ENCODE data around the gene GSTM1.

Gene GSTM1

DNA sequence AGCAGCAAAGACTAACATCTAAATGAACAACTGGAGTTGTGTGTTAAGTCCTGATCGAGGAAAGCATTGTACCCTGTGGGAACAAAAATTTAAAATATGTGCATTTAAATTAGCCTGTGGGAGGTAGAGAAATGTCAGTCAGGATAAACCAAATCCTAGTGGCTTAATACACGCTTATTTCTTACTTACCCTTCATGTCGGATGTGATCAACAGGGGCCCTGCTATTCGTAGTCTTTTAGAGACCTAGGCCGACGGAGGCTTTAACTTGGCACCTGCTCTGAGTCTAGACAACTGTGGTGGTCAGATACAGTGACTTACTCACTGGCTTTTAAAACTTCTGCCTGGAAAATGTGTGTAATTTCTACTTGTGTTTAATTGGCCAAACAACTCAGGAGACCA, 43.0 kb downstream of the GSTM1 start:
- DNase-seq (ENCODE audit: insufficient read length, low spot score) = no peak
- TF ChIP-seq POLR2AphosphoS5 (IDR thresholded peaks at IDR 0.05; ENCODE audit: low read depth, low read length) = no peak
- FAIRE-seq = no peak

GRCh38 chr1:109732390-109732881, 44.8 kb downstream of the GSTM1 start:
- no peak for FAIRE-seq
- TF ChIP-seq POLR2AphosphoS5 (IDR thresholded peaks at IDR 0.05; ENCODE audit: low read depth, low read length) (no peak), SPI1 (IDR thresholded peaks at IDR 0.05; ENCODE audit: low read depth, low read length) (no peak), PAX5 (IDR thresholded peaks at IDR 0.05; ENCODE audit: insufficient read depth, low read length, severe bottlenecking) (no peak), POU2F2 (IDR thresholded peaks at IDR 0.05; ENCODE audit: low read depth, low read length) (no peak), TAF1 (IDR thresholded peaks at IDR 0.05; ENCODE audit: low read depth, low read length) (no peak), POLR2A (IDR thresholded peaks at IDR 0.05; ENCODE audit: low read depth, low read length) (no peak)

GRCh38 chr1:109733236-109733870, 45.7 kb downstream of the GSTM1 start:
- TF ChIP-seq TAF1 (IDR thresholded peaks at IDR 0.05; ENCODE audit: low read depth, low read length) (no peak), POLR2A (IDR thresholded peaks at IDR 0.05; ENCODE audit: low read depth, low read length) (no peak), SPI1 (IDR thresholded peaks at IDR 0.05; ENCODE audit: low read depth, low read length) (no peak), POU2F2 (IDR thresholded peaks at IDR 0.05; ENCODE audit: low read depth, low read length) (no peak)
- no peak for DNase-seq (ENCODE audit: insufficient read length, low spot score)
- no peak for FAIRE-seq

More at GRCh38 chr1:109732390-109732881, 44.8 kb downstream of the GSTM1 start:
- no peak for DNase-seq (ENCODE audit: insufficient read length, low spot score)

DNA sequence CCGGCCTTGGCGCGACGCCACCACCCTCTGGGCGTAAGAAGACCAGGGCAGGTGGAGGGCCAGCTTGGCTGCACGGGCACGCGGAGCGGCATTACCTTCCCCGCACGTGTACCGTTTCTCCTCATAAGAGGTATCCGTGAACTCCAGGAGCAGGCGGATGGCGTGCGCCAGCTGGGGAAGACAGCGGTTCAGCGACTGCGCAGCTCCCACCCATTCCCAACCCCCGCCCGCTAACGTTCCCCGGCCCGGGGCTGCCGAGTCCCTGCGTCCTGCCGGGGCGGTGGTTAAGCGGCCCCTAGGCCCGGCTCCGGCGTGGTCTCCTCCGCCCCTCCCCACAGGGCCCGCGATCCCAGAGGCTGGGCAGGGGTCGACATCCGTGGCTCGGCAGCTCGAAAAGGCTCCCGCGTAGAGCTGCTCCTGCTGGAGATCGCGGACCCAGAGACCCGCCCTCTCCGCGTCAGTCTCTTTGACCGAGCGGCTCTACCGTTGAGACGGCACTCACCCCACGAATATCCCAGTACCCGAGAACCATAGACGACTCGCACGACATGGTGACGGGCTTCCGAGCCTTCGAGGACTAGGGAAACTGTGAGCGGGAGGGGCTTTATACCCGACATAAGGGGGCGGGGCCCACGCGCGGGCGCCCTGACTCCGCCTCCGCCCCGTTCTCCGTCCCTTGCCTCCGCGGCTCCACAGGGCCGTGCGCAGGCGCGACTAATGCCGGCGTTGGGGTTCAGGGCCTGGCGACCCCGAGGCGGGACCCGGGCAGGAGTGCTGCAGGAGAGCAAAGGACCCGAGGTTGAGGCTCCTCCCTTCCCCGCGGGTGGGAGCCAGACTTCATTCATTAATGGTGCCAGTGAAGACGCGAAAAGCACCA, 52.4 kb downstream of the GSTM1 start:
- no peak for TF ChIP-seq POU2F2 (IDR thresholded peaks at IDR 0.05; ENCODE audit: low read depth, low read length)
- TF ChIP-seq SPI1 (IDR thresholded peaks at IDR 0.05; ENCODE audit: low read depth, low read length) = no peak
- no peak for TF ChIP-seq PAX5 (IDR thresholded peaks at IDR 0.05; ENCODE audit: insufficient read depth, low read length, severe bottlenecking)
- no peak for TF ChIP-seq TAF1 (IDR thresholded peaks at IDR 0.05; ENCODE audit: low read depth, low read length)
- no peak for TF ChIP-seq POLR2AphosphoS5 (IDR thresholded peaks at IDR 0.05; ENCODE audit: low read depth, low read length)
- no peak for TF ChIP-seq POLR2A (IDR thresholded peaks at IDR 0.05; ENCODE audit: low read depth, low read length)
- FAIRE-seq (peak; percentile 69), DNase-seq (ENCODE audit: insufficient read length, low spot score) (peak; percentile 75)

DNA sequence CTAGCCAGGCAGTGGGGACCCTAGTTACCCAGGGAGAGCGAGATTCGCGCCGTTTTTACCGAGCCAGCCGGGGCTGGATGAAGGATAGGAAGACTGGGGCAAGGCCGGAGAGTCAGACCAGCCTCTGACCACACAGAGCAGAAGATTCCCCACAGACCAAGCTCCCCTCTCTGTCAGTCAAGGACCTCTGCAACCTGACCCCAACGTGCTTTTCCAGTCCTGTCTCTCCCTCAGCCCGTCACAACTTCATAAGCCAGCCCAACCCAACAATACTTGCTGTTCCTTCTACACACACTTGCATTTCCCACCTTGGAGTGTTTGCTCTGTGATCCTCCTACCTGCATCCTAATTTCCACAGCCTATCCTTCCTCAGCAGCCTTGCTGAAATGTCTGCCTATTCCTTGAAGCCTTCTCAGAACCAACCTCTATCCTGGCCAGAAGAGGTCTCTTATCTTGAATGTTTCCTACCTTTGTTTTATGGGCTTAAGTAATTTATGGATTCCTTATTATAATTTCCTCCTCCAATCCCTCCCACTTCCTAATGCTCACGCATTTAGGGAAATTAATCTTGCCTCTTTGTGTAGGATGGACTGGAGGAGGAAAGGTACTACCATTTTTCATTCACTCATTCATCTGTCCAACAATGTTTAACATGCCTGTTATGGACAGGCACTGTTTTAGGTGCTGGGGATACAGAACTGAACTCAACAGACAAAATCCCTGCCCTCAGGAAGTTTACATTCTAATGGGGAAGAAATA, 53.2 kb downstream of the GSTM1 start, which contains the start of gene GSTM3:
Gene GSTM3 (minus strand): TSS at position 424 of the 759 bp plus-strand sequence. CDS start 751 bp downstream, outside the sequence.
- no peak for TF ChIP-seq TAF1 (IDR thresholded peaks at IDR 0.05; ENCODE audit: low read depth, low read length)
- TF ChIP-seq POU2F2 (IDR thresholded peaks at IDR 0.05; ENCODE audit: low read depth, low read length) = no peak
- no peak for TF ChIP-seq SPI1 (IDR thresholded peaks at IDR 0.05; ENCODE audit: low read depth, low read length)
- no peak for TF ChIP-seq POLR2AphosphoS5 (IDR thresholded peaks at IDR 0.05; ENCODE audit: low read depth, low read length)
- no peak for TF ChIP-seq PAX5 (IDR thresholded peaks at IDR 0.05; ENCODE audit: insufficient read depth, low read length, severe bottlenecking)
- TF ChIP-seq POLR2A (IDR thresholded peaks at IDR 0.05; ENCODE audit: low read depth, low read length) = no peak
- DNase-seq (ENCODE audit: insufficient read length, low spot score) (no peak), FAIRE-seq (no peak)
